ENCODE results near the gene CRYBA1.

DNA sequence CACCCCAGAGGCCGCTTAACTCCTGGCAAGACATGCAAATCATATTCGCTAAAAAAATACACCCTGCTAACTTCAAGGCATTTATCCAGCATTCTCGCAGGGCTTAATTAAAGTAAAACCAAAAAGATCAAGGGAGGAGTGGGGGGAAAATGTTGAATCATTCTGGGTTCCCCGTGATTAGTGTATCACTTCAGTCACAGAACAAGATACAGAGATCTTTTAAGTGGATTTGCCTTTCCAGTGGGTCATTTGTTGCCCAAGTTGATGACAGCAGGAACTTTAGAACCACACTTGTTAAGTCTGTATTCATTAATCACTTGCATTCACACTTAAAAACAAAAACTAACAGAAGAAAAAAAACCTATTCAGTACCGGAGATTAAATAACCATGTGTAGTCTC lies 17.3 kb downstream of the CRYBA1 start:
- TF ChIP-seq CTCF (IDR thresholded peaks at IDR 0.05; ENCODE audit: extremely low read depth in 1 of 2, insufficient read depth in 1 of 2, low read depth in 1 of 2, low read length in 2 of 2) (no peak), EZH2 (IDR thresholded peaks at IDR 0.05; ENCODE audit: borderline replicate concordance, low read depth, low read length, severe bottlenecking) (no peak), MYC (IDR thresholded peaks at IDR 0.05; ENCODE audit: low read depth, low read length) (no peak), POLR2A (IDR thresholded peaks at IDR 0.05; ENCODE audit: low read depth, low read length) (no peak), POLR2AphosphoS5 (IDR thresholded peaks at IDR 0.05; ENCODE audit: insufficient read depth, low read depth, low read length) (no peak), JUN (IDR thresholded peaks at IDR 0.05; ENCODE audit: borderline replicate concordance, insufficient read depth, insufficient read length, low read depth) (no peak)
- TF ChIP-seq, protein P1, sequence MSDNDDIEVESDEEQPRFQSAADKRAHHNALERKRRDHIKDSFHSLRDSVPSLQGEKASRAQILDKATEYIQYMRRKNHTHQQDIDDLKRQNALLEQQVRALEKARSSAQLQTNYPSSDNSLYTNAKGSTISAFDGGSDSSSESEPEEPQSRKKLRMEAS (IDR thresholded peaks at IDR 0.05; ENCODE audit: insufficient read depth, insufficient read length) = no peak
